ENCODE results near the gene NFATC4. TPM values are rescaled to one million over a fixed set of nuclear protein-coding genes. Genes with fewer than 3 reads are reported as not detected.
A peak's percentile ranks its signal among the peaks of the same experiment; 100 is the strongest.

NFATC4 gene
- total and polyA plus RNA-seq, 2 of the 4 experiments (the other 2 are of a cell fraction), result 15.6 to 35.8 TPM

GRCh38 chr14:24335461-24336171, 32.4 kb upstream of the NFATC4 start:
- intact Hi-C loops (cut with micrococcal nuclease), result no loop called here
- Histone ChIP-seq H2BK5ac (ENCODE audit: low read depth, low read length, poor library complexity, severe bottlenecking) (no peak overlapping the region), H3K4ac (ENCODE audit: low read depth, low read length) (no peak overlapping the region), H4K91ac (ENCODE audit: insufficient read depth, low read depth, low read length) (no peak overlapping the region), H2BK120ac (ENCODE audit: low read depth, low read length) (no peak overlapping the region), H2AFZ (replicated peaks; ENCODE audit: low read length, poor library complexity) (no peak overlapping the region), H3K4me2 (ENCODE audit: low read depth, low read length) (no peak overlapping the region), H3K9ac (ENCODE audit: low read depth, low read length) (no peak overlapping the region), H2AK5ac (ENCODE audit: low read depth, low read length) (0 out of 2 replicates have a peak overlapping the region, but pooled peaks have one; percentile 16), H3K36me3 (ENCODE audit: control insufficient read depth, insufficient read depth, low read length) (no peaks in the 10 kb centered on the region), H4K20me1 (ENCODE audit: insufficient read depth, low read length) (no peaks in the 10 kb centered on the region), H3K79me1 (ENCODE audit: low read depth in 1 of 2, low read length in 2 of 2) (no peaks in the 10 kb centered on the region), H3K14ac (replicated peaks; ENCODE audit: low read depth, low read length) (no peak overlapping the region), H3K27ac (ENCODE audit: insufficient read depth, low read length) (no peak overlapping the region), H3K23ac (ENCODE audit: low read depth, low read length) (no peak overlapping the region), H2BK20ac (ENCODE audit: low read depth, low read length) (no peak overlapping the region), H3K9me3 (ENCODE audit: control insufficient read depth, insufficient read depth, low read length) (no peaks in the 10 kb centered on the region; the same call in 1 of the 2 replicates), H3K18ac (ENCODE audit: low read depth, low read length) (no peak overlapping the region), H3K9me1 (ENCODE audit: insufficient read depth, low read length) (no peaks in the 10 kb centered on the region), H2AK9ac (replicated peaks; ENCODE audit: low read depth, low read length, poor library complexity) (no peak overlapping the region), H3K4me3 (ENCODE audit: insufficient read depth, low read depth, low read length) (no peak overlapping the region), H3K56ac (ENCODE audit: extremely low read depth, insufficient read depth, low read length) (no peak overlapping the region), H2BK15ac (ENCODE audit: low read depth, low read length) (no peak overlapping the region), H4K5ac (ENCODE audit: low read depth, low read length) (no peak overlapping the region), H4K8ac (ENCODE audit: low read depth in 2 of 2, low read length in 2 of 2) (no peak overlapping the region), H3K27me3 (ENCODE audit: control insufficient read depth, insufficient read depth, low read length) (peaks cover 75% of the 10 kb centered on the region), H3K4me1 (ENCODE audit: control insufficient read depth, insufficient read depth, low read length) (peaks cover 3% of the 10 kb centered on the region; the same call in 1 of the 2 replicates)
- BruUV-seq (replicated peaks), result no TSS peak
- ATAC-seq (ENCODE audit: low read depth) (no peak), DNase-seq (no peak)
- no CpG with 5 or more reads among the region's 12 CpGs for WGBS, 2 experiments (ENCODE audit: extremely low coverage in 2 of 2, insufficient read length in 1 of 2)
- CTCF ChIA-PET, result interaction anchor here (0.9 to 1.0 kb wide), 2 partner anchors 96 kb away, joined by 3 read pairs; no protein-coding TSS in a partner anchor
- dilution Hi-C loops (cut with HindIII; ENCODE audit: low sequenced_read_pairs, unreplicated experiment), result no loop called here
- POLR2A ChIA-PET (ENCODE audit: unreplicated experiment), result interaction anchor here (0.6 kb wide), 1 partner anchor 99 kb away, joined by 3 read pairs; no protein-coding TSS in a partner anchor
- in situ Hi-C loops (cut with MboI; ENCODE audit: low sequenced_read_pairs), result no loop called here
- TF ChIP-seq RCOR1 (IDR thresholded peaks at IDR 0.05; ENCODE audit: insufficient replicate concordance, low read length) (no peak), RFX5 (IDR thresholded peaks at IDR 0.05; ENCODE audit: low read depth, low read length) (no peak), MAZ (IDR thresholded peaks at IDR 0.05; ENCODE audit: borderline replicate concordance, low read depth, low read length) (no peak), RAD21 (IDR thresholded peaks at IDR 0.05; ENCODE audit: low read length) (no peak), MXI1 (IDR thresholded peaks at IDR 0.05; ENCODE audit: borderline replicate concordance, low read depth, low read length) (no peak), CHD1 (IDR thresholded peaks at IDR 0.05; ENCODE audit: low read depth, low read length) (no peak), POLR2A (IDR thresholded peaks at IDR 0.05; ENCODE audit: low read depth, low read length) (no peak), BHLHE40 (IDR thresholded peaks at IDR 0.05; ENCODE audit: low read depth, low read length) (no peak), FOS (IDR thresholded peaks at IDR 0.05; ENCODE audit: low read depth, low read length) (no peak), NFE2L2 (IDR thresholded peaks at IDR 0.05; ENCODE audit: low read depth, low read length) (no peak), ELK1 (IDR thresholded peaks at IDR 0.05; ENCODE audit: borderline replicate concordance, low read depth, low read length) (no peak), CTCF (conservative IDR thresholded peaks at IDR 0.05; ENCODE audit: low read depth, low read length) (no peak), CEBPB (IDR thresholded peaks at IDR 0.05; ENCODE audit: low read depth, low read length) (no peak), MAFK (IDR thresholded peaks at IDR 0.05; ENCODE audit: low read depth, low read length) (no peak), USF2 (IDR thresholded peaks at IDR 0.05; ENCODE audit: low read depth, low read length) (no peak)

Data from IMR-90 (cell line).